GM20000 (cell line): ENCODE data around the gene CBARP.
A peak's percentile ranks its signal among the peaks of the same experiment; 100 is the strongest.
"Not testable (repeated sequence)": the region's sequence is repeated elsewhere in the genome, so short reads cannot be mapped to it uniquely, and the experiment has no call there.

Experiments used
- DNase-seq: peaks from one replicate; pipeline ENCODE4 v3.0.0; 2012; ENCODE audit warnings: low spot score
- CTCF ChIP-seq: IDR thresholded peaks from 2 replicates; pipeline ENCODE4 v1.5.1; 2012; ENCODE audit warnings: mild to moderate bottlenecking, control low read depth; ENCODE audit errors: extremely low read depth, missing control alignments

CBARP gene

DNA sequence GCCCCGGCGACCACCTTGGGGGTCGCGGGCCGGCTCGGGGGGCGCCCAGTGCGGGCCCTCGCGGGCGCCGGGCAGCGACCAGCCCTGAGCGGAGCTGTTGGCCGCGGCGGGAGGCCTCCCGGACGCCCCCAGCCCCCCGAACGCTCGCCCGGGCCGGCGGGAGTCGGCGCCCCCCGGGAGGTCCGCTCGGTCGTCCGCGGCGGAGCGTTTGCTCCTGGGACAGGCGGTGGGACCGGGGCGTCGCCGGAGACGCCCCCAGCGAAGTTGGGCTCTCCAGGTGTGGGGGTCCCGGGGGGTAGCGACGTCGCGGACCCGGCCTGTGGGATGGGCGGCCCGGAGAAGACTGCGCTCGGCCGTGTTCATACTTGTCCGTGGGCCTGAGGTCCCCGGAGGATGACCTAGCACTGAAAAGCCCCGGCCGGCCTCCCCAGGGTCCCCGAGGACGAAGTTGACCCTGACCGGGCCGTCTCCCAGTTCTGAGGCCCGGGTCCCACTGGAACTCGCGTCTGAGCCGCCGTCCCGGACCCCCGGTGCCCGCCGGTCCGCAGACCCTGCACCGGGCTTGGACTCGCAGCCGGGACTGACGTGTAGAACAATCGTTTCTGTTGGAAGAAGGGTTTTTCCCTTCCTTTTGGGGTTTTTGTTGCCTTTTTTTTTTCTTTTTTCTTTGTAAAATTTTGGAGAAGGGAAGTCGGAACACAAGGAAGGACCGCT lies 31.5 kb downstream of the CBARP start:
- no peak for TF ChIP-seq CTCF
- DNase-seq = no peak

- TF ChIP-seq CTCF = no peak
- peak; percentile 100 for DNase-seq
Measured at GRCh38 chr19:1205114-1206099, 32.4 kb downstream of the CBARP start, which contains the start of gene STK11. TSS of gene STK11 (plus strand) at chr19:1205778. CDS start at chr19:1206914, 1,136 bp downstream.

GRCh38 chr19:1200614-1201013 lies 37.2 kb downstream of the CBARP start:
- not testable (repeated sequence) for DNase-seq

DNA sequence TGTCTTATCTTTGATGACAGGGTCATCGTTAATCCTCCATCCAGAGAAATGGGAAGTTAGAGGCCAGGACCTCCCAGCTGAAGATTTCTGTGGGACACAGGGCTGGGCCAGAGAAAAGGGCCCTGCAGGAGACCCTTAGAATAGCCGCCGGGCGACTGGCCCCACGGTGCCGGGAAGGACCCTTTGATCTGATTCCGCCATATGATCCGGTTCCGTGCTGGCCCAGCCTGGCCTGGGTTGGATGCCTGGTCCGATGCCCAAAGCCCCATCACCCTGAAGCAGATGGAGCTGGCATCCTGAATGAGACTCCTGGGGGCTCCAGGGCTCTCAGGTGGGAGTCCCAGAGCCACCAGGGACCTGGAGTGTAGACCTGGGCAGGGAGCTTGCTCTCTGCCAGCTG lies 38.3 kb downstream of the CBARP start:
- no peak for TF ChIP-seq CTCF
- no peak for DNase-seq

DNA sequence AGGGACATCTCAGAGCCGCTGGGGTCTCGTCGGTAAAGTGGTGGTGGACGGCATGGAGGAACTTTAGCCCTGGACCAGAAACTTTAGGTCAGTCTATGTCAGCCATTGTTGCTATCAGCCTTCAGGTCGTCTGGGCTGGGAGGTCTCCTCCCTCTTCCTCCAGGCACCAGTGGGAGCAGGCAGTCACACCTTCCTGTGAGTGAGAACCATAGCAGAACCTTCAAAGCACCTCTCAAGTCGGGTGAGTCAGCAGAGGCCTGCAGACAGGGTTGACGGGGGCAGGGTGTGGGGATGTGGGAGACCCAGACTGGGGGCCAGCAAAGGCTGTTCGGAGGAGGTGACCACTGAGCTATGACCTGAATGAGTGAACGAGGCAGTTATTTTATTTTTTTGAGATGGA lies 48.4 kb downstream of the CBARP start:
- TF ChIP-seq CTCF = no peak
- no peak for DNase-seq

- DNase-seq = peak; percentile 73
- TF ChIP-seq CTCF = no peak
Measured at GRCh38 chr19:1183543-1184172, 54.1 kb downstream of the CBARP start.

DNA sequence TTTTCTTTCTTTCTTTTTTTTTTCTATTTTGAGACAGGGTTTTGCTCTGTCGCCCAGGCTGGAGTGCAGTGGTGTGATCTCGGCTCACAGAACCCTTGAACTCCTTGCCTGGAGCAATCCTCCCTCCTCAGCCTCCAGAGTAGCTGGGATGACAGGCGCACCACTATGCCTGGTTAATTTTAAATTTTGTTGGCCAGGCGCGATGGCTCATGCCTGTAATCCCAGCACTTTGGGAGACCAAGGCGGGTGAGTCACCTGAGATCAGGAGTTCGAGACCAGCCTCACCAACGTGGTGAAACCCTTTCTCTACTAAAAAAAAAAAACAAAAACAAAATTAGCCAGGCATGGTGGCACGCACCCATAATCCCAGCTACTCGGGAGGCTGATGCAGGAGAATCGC lies 55.1 kb downstream of the CBARP start:
- no peak for TF ChIP-seq CTCF
- no peak for DNase-seq
